ENCODE measurements around the gene SCTR. TPM values are rescaled to one million over a fixed set of nuclear protein-coding genes. Genes with fewer than 3 reads are reported as not detected.

SCTR gene
- total and polyA plus RNA-seq, 2 of the 8 experiments (the other 6 are each of a cell fraction or from before 2014, with no cell fraction given), result 0.15 TPM; not detected in 1

- DNase-seq (ENCODE audit: low read depth in 1 of 2, low spot score in 2 of 2) (no peak), FAIRE-seq (no peak)
- CTCF ChIA-PET (ENCODE audit: partially characterized antibody), result no interaction called here
- Histone ChIP-seq H3K36me3 (ENCODE audit: control insufficient read depth in 2 of 4, insufficient read depth in 4 of 4, low read length in 3 of 4) (no peaks in the 10 kb centered on the region), H3K56ac (replicated peaks; ENCODE audit: insufficient read length, low read depth, low read length) (no peak overlapping the region), H2BK120ac (replicated peaks; ENCODE audit: low read depth, low read length) (no peak overlapping the region), H4K91ac (replicated peaks; ENCODE audit: insufficient read length, low read length) (no peak overlapping the region), H2AFZ (ENCODE audit: low read length) (no peak overlapping the region), H4K5ac (ENCODE audit: insufficient read length, low read depth, low read length) (no peak overlapping the region), H3K27ac (ENCODE audit: low read depth, low read length) (no peak overlapping the region), H3K9ac (replicated peaks in 1 of 4; ENCODE audit: extremely low read depth in 1 of 4, low read depth in 3 of 4, low read length in 3 of 4) (no peak overlapping the region), H2BK5ac (ENCODE audit: low read depth, low read length) (no peak overlapping the region), H2AK5ac (ENCODE audit: low read depth, low read length) (no peak overlapping the region), H4K8ac (ENCODE audit: extremely low read depth, insufficient read depth, low read length) (no peak overlapping the region), H2BK15ac (ENCODE audit: low read length) (no peak overlapping the region), H3K79me1 (ENCODE audit: low read depth, low read length) (no peaks in the 10 kb centered on the region), H3K23ac (ENCODE audit: insufficient read length) (no peak overlapping the region), H3K4me2 (ENCODE audit: insufficient read depth in 1 of 2, low read depth in 2 of 2, low read length in 2 of 2) (no peak overlapping the region), H3K18ac (ENCODE audit: extremely low read depth, low read length) (no peak overlapping the region), H3K23me2 (ENCODE audit: low read depth, low read length) (no peaks in the 10 kb centered on the region), H3K4ac (replicated peaks; ENCODE audit: insufficient read length, low read depth, low read length) (no peak overlapping the region), H3K9me3 (ENCODE audit: insufficient read depth in 2 of 2, low read depth in 1 of 2, low read length in 1 of 2) (no peaks in the 10 kb centered on the region), H3K27me3 (replicated peaks in 1 of 4; ENCODE audit: control insufficient read depth in 3 of 4, extremely low read depth in 1 of 4, insufficient read depth in 3 of 4, low read length in 3 of 4) (peaks cover 0 to 6% (median 0%) of the 10 kb centered on the region in 4 experiments; a peak in 1 of 7 replicates), H4K20me1 (replicated peaks in 1 of 2; ENCODE audit: control insufficient read depth in 1 of 2, insufficient read depth in 2 of 2, low read length in 2 of 2) (no peaks in the 10 kb centered on the region), H3K4me1 (replicated peaks in 1 of 4; ENCODE audit: control insufficient read depth in 3 of 4, insufficient read depth in 4 of 4, low read length in 3 of 4) (peaks cover 0 to 3% (median under 1%) of the 10 kb centered on the region in 4 experiments; a peak in 2 of 7 replicates), H3K79me2 (ENCODE audit: control insufficient read depth in 1 of 2, insufficient read depth in 2 of 2, low read length in 2 of 2) (no peaks in the 10 kb centered on the region), H2BK20ac (ENCODE audit: low read length) (no peak overlapping the region), H3K14ac (ENCODE audit: insufficient read length) (no peak overlapping the region), H3K4me3 (ENCODE audit: extremely low read depth in 1 of 4, insufficient read depth in 2 of 4, low read depth in 3 of 4, low read length in 4 of 4) (no peak overlapping the region), H2BK12ac (ENCODE audit: low read depth, low read length) (no peak overlapping the region)
- WGBS, 2 experiments (ENCODE audit: extremely low coverage in 1 of 2, insufficient coverage in 1 of 2, insufficient read length in 1 of 2, insufficient replicate concordance in 2 of 2, low coverage in 1 of 2, low lambda C conversion rate in 2 of 2, missing lambda C conversion rate in 1 of 2), result 91% methylated on average over 2 of the region's 2 CpGs; no CpG with 5 or more reads in 1 of the 2 experiments
- POLR2A ChIA-PET (ENCODE audit: partially characterized antibody), result no interaction called here
- TF ChIP-seq ASH2L (IDR thresholded peaks at IDR 0.05; ENCODE audit: low read length) (no peak), EP300 (IDR thresholded peaks at IDR 0.05; ENCODE audit: borderline replicate concordance in 1 of 2, low read depth in 2 of 2, low read length in 2 of 2) (no peak), HDAC2 (IDR thresholded peaks at IDR 0.05; ENCODE audit: borderline replicate concordance in 1 of 2, low read depth in 2 of 2, low read length in 2 of 2) (no peak), YY1 (IDR thresholded peaks at IDR 0.05; ENCODE audit: low read depth, low read length) (no peak), SP2 (IDR thresholded peaks at IDR 0.05; ENCODE audit: low read length) (no peak), POLR2AphosphoS5 (IDR thresholded peaks at IDR 0.05; ENCODE audit: low read depth, low read length) (no peak), SP4 (IDR thresholded peaks at IDR 0.05; ENCODE audit: low read length) (no peak), RNF2 (IDR thresholded peaks at IDR 0.05; ENCODE audit: borderline replicate concordance, low read depth, low read length, missing control alignments, poor library complexity, severe bottlenecking) (no peak), CTBP2 (IDR thresholded peaks at IDR 0.05; ENCODE audit: borderline replicate concordance, insufficient read depth, insufficient read length, low read length) (no peak), TCF12 (IDR thresholded peaks at IDR 0.05; ENCODE audit: low read depth, low read length) (no peak)
Observed at GRCh38 chr2:119550346-119550745, 26.1 kb upstream of the SCTR start.

All from H1 (cell line).